HG02885 (cell line): ENCODE data around the gene IQGAP2.
"Not testable (repeated sequence)": the region's sequence is repeated elsewhere in the genome, so short reads cannot be mapped to it uniquely, and the experiment has no call there.

Source experiments
- ATAC-seq: cut with Tn5 transposase; IDR thresholded peaks from one replicate; pipeline ENCODE4 v1.9.1; 2021; ENCODE audit warnings: mild to moderate bottlenecking; ENCODE audit not compliant: unreplicated experiment, poor library complexity

The IQGAP2 gene

GRCh38 chr5:76497065-76497460, 94.0 kb downstream of the IQGAP2 start:
- no peak for ATAC-seq

GRCh38 chr5:76497986-76498717, 95.1 kb downstream of the IQGAP2 start:
- no peak for ATAC-seq

- ATAC-seq = no peak
Observed at GRCh38 chr5:76499507-76500161, 96.5 kb downstream of the IQGAP2 start.

- no peak for ATAC-seq
Observed at GRCh38 chr5:76500633-76501393, 97.7 kb downstream of the IQGAP2 start.

GRCh38 chr5:76503929-76504328, 100.8 kb downstream of the IQGAP2 start:
- no peak for ATAC-seq

GRCh38 chr5:76504901-76505564, 101.9 kb downstream of the IQGAP2 start:
- no peak for ATAC-seq

- ATAC-seq = no peak
Observed at GRCh38 chr5:76513476-76513875, 110.4 kb downstream of the IQGAP2 start.

GRCh38 chr5:76514292-76514691, 111.2 kb downstream of the IQGAP2 start:
- ATAC-seq = no peak

GRCh38 chr5:76514713-76515112, 111.6 kb downstream of the IQGAP2 start:
- no peak for ATAC-seq

GRCh38 chr5:76517334-76517733, 114.2 kb downstream of the IQGAP2 start:
- ATAC-seq = no peak

- not testable (repeated sequence) for ATAC-seq
Observed at GRCh38 chr5:76518246-76518645, 115.2 kb downstream of the IQGAP2 start.

- peak; percentile 82 for ATAC-seq
Observed at GRCh38 chr5:76521240-76521758, 118.2 kb downstream of the IQGAP2 start.

- ATAC-seq = no peak
Observed at GRCh38 chr5:76522103-76522935, 119.2 kb downstream of the IQGAP2 start.

GRCh38 chr5:76524101-76524835, 121.2 kb downstream of the IQGAP2 start:
- ATAC-seq = no peak

- no peak for ATAC-seq
Observed at GRCh38 chr5:76524868-76525267, 121.8 kb downstream of the IQGAP2 start.

GRCh38 chr5:76525956-76526355, 122.9 kb downstream of the IQGAP2 start:
- ATAC-seq = no peak

GRCh38 chr5:76526950-76527583, 124.0 kb downstream of the IQGAP2 start:
- no peak for ATAC-seq

GRCh38 chr5:76527685-76528161, 124.6 kb downstream of the IQGAP2 start:
- ATAC-seq = no peak
